ENCODE measurements around the gene THSD7A.

DNA sequence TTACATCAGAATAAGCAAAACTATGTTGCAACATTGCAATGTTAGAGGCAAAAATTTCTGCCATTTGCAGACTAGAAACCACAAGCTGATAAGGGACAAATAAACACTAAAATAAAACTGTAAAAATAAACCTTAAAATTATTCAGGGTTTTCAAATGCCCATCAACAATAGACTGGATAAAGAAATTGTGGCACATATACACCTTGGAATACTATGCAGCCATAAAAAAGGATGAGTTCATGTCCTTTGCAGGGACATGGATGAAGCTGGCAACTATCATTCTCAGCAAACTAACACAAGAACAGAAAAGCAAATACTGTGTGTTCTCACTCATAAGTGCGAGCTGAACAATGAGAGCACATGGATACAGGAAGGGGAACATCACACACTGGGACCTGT, 473.4 kb downstream of the THSD7A start:
- TF ChIP-seq, protein P1, sequence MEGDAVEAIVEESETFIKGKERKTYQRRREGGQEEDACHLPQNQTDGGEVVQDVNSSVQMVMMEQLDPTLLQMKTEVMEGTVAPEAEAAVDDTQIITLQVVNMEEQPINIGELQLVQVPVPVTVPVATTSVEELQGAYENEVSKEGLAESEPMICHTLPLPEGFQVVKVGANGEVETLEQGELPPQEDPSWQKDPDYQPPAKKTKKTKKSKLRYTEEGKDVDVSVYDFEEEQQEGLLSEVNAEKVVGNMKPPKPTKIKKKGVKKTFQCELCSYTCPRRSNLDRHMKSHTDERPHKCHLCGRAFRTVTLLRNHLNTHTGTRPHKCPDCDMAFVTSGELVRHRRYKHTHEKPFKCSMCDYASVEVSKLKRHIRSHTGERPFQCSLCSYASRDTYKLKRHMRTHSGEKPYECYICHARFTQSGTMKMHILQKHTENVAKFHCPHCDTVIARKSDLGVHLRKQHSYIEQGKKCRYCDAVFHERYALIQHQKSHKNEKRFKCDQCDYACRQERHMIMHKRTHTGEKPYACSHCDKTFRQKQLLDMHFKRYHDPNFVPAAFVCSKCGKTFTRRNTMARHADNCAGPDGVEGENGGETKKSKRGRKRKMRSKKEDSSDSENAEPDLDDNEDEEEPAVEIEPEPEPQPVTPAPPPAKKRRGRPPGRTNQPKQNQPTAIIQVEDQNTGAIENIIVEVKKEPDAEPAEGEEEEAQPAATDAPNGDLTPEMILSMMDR (CRISPR knock-in tag; IDR thresholded peaks at IDR 0.05), result no peak
- no peak for TF ChIP-seq NFYB (CRISPR knock-in tag; IDR thresholded peaks at IDR 0.05)
- TF ChIP-seq, protein P2, sequence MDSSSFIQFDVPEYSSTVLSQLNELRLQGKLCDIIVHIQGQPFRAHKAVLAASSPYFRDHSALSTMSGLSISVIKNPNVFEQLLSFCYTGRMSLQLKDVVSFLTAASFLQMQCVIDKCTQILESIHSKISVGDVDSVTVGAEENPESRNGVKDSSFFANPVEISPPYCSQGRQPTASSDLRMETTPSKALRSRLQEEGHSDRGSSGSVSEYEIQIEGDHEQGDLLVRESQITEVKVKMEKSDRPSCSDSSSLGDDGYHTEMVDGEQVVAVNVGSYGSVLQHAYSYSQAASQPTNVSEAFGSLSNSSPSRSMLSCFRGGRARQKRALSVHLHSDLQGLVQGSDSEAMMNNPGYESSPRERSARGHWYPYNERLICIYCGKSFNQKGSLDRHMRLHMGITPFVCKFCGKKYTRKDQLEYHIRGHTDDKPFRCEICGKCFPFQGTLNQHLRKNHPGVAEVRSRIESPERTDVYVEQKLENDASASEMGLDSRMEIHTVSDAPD (CRISPR knock-in tag; IDR thresholded peaks at IDR 0.05), result no peak
